A549 (cell line): Measurements from ENCODE around the gene SLX9. TPM values are rescaled to one million over a fixed set of nuclear protein-coding genes. Genes with fewer than 3 reads are reported as not detected.

Experiments used
- ATAC-seq, 2 experiments: fragments of 200-7000 bp in 1 of 2; fragments of >200 bp in 1 of 2; cut with Nextera tagmentation in 1 of 2; cut with Tn5 transposase in 1 of 2; 3 replicates each; pipeline versions ENCODE4 v1.8.0 to v1.9.1; 2018 to 2020; ENCODE audit warnings: mild to moderate bottlenecking in 1 of 2, moderate library complexity in 1 of 2
- CTCF ChIA-PET: fragments of 300-600 bp; sonication (Branson Sonifier 250); formaldehyde crosslinking; extraction: SDS; loops from one replicate; lab custom pipeline; 2021; ENCODE audit warnings: antibody characterized with exemption, inconsistent platforms; lab: Yijun Ruan, JAX
- POLR2A ChIA-PET: fragments of 350-600 bp; formaldehyde crosslinking; extraction: SDS; loops from one replicate; lab custom pipeline; 2021; ENCODE audit warnings: antibody characterized with exemption, inconsistent platforms; lab: Yijun Ruan, JAX
- DNase-seq, 2 experiments: peaks; one replicate each; pipeline versions ENCODE4 v3.0.0 to v3.0.0-alpha.2; 2011 to 2016; ENCODE audit warnings: low read depth in 1 of 2, low spot score in 1 of 2
- FAIRE-seq: peaks from 2 replicates; lab custom pipeline; 2011; peaks lifted over from hg19 to GRCh38; lab: Jason Lieb, UNC
- H3K27ac ChIP-seq, 2 experiments: fragments of >200 bp; sonication (Bioruptor Twin); formaldehyde crosslinking; 3 replicates each; pipeline ENCODE4 v1.5.1; 2016 to 2017
- H3K4me1 ChIP-seq: fragments of >200 bp; sonication (Bioruptor Twin); formaldehyde crosslinking; 3 replicates; pipeline ENCODE4 v1.6.1; 2016
- H3K4me2 ChIP-seq: fragments of >200 bp; sonication (Bioruptor Twin); formaldehyde crosslinking; 3 replicates; pipeline ENCODE4 v1.6.1; 2016
- H3K4me3 ChIP-seq: fragments of >200 bp; sonication (Bioruptor Twin); formaldehyde crosslinking; 3 replicates; pipeline ENCODE4 v1.5.1; 2016
- H3K9me3 ChIP-seq: fragments of >200 bp; sonication (Bioruptor Twin); formaldehyde crosslinking; 3 replicates; pipeline ENCODE4 v1.6.1; 2016
- BHLHE40 ChIP-seq: IDR thresholded peaks from 2 replicates; pipeline ENCODE4 v1.6.1; 2012; ENCODE audit warnings: low read depth, low read length, inconsistent platforms
- EHMT2 ChIP-seq: fragments of 200-600 bp; sonication (generic); IDR thresholded peaks from 2 replicates; pipeline ENCODE4 v1.6.1; 2016; ENCODE audit warnings: antibody characterized with exemption, low read depth, mild to moderate bottlenecking, moderate library complexity
- EP300 ChIP-seq, 2 experiments: fragments of >200 bp; sonication (Bioruptor Twin); formaldehyde crosslinking; IDR thresholded peaks; 2 replicates in 1 of 2; 3 replicates in 1 of 2; pipeline ENCODE4 v1.6.1; 2016 to 2017
- GATA3 ChIP-seq: IDR thresholded peaks from 2 replicates; pipeline ENCODE4 v1.6.1; 2012; ENCODE audit warnings: borderline replicate concordance
- HDAC2 ChIP-seq: fragments of 200-600 bp; sonication (generic); IDR thresholded peaks from 2 replicates; pipeline ENCODE4 v1.6.1; 2016
- HEYL ChIP-seq: fragments of 250-450 bp; sonication (Bioruptor Pico); IDR thresholded peaks from 2 replicates; pipeline ENCODE4 v1.8.0; 2021; ENCODE audit warnings: mild to moderate bottlenecking, moderate library complexity
- HOXB13 ChIP-seq: fragments of 250-450 bp; sonication (Bioruptor Pico); IDR thresholded peaks from 2 replicates; pipeline ENCODE4 v1.5.0; 2020; ENCODE audit warnings: low read depth, mild to moderate bottlenecking, moderate library complexity
- JUN ChIP-seq, 2 experiments: fragments of >200 bp; sonication (Bioruptor Twin); formaldehyde crosslinking; IDR thresholded peaks; 2 replicates in 1 of 2; 3 replicates in 1 of 2; pipeline ENCODE4 v1.6.1; 2016 to 2017
- KDM1A ChIP-seq: fragments of 200-600 bp; sonication (generic); IDR thresholded peaks from 2 replicates; pipeline ENCODE4 v1.6.1; 2016; ENCODE audit warnings: low read depth, mild to moderate bottlenecking
- MAZ ChIP-seq: fragments of 150-350 bp; IDR thresholded peaks from 2 replicates; pipeline ENCODE4 v1.6.1; 2014; ENCODE audit warnings: antibody characterized with exemption, low read depth, low read length, borderline replicate concordance
- MYC ChIP-seq: IDR thresholded peaks from 2 replicates; pipeline ENCODE4 v1.6.1; 2012; ENCODE audit warnings: mild to moderate bottlenecking, inconsistent platforms, low read length, improper control_type of control experiment, borderline replicate concordance
- NFE2L2 ChIP-seq: fragments of 150-350 bp; conservative IDR thresholded peaks from 2 replicates; pipeline ENCODE4 v1.6.1; 2014; ENCODE audit warnings: low read length
- NPAS2 ChIP-seq: fragments of 250-450 bp; sonication (Bioruptor Pico); IDR thresholded peaks from 2 replicates; pipeline ENCODE4 v1.8.0; 2022; ENCODE audit warnings: mild to moderate bottlenecking, moderate library complexity, borderline replicate concordance
- NR3C1 ChIP-seq: fragments of >200 bp; sonication (Bioruptor Twin); formaldehyde crosslinking; IDR thresholded peaks from 3 replicates; pipeline ENCODE4 v1.6.1; 2017
- PHF8 ChIP-seq: fragments of 200-600 bp; sonication (generic); IDR thresholded peaks from 2 replicates; pipeline ENCODE4 v1.6.1; 2016; ENCODE audit warnings: low read depth, mild to moderate bottlenecking, antibody characterized with exemption, moderate library complexity, borderline replicate concordance
- POLR2AphosphoS2 ChIP-seq: conservative IDR thresholded peaks from 2 replicates; pipeline ENCODE4 v1.6.1; 2012; ENCODE audit warnings: low read length, improper control_type of control experiment, inconsistent platforms
- RARB ChIP-seq: fragments of 250-450 bp; sonication (Bioruptor Pico); IDR thresholded peaks from 2 replicates; pipeline ENCODE4 v1.8.0; 2021; ENCODE audit warnings: mild to moderate bottlenecking, moderate library complexity
- SMC3 ChIP-seq: fragments of >200 bp; sonication (Bioruptor Twin); formaldehyde crosslinking; IDR thresholded peaks from 3 replicates; pipeline ENCODE4 v1.6.1; 2018; ENCODE audit warnings: inconsistent platforms
- ZFP36 ChIP-seq: fragments of 450-650 bp; IDR thresholded peaks from 2 replicates; pipeline ENCODE4 v1.6.1; 2014; ENCODE audit warnings: borderline replicate concordance; ENCODE audit not compliant: partially characterized antibody
- ZSCAN20 ChIP-seq: fragments of 250-450 bp; sonication (Bioruptor Pico); IDR thresholded peaks from 2 replicates; pipeline ENCODE4 v1.8.0; 2022; ENCODE audit warnings: mild to moderate bottlenecking, moderate library complexity
- WGBS: methylation state at CpG from one replicate; pipeline ENCODE4 v1.1.6; 2017; ENCODE audit errors: missing lambda C conversion rate; 5-methylcytosine and 5-hydroxymethylcytosine counted together
- polyA plus RNA-seq, 4 experiments: library from polyadenylated mRNA; depleted of rRNA in 3 of 4; stranded (reverse); fragments of >200 nt; fragmentation: RNase III in 1 of 4; extraction: RNeasy Plus Mini Kit Qiagen cat#74134 plus additional on column Dnase treatment in 1 of 4; gene quantifications; 2 replicates in 3 of 4; 3 replicates in 1 of 4; pipeline ENCODE4 v1.2.3, GENCODE V29; 2011 to 2017
- TF ChIP-seq, protein P1 (sequence below): fragments of >200 bp; sonication (Bioruptor Twin); formaldehyde crosslinking; IDR thresholded peaks from 3 replicates; pipeline ENCODE4 v1.5.1; 2016
- TF ChIP-seq, protein P2 (sequence below): IDR thresholded peaks from 2 replicates; pipeline ENCODE4 v1.6.1; 2012; ENCODE audit warnings: low read depth, borderline replicate concordance
- TF ChIP-seq, protein P3 (sequence below): fragments of 250-450 bp; sonication (Bioruptor Pico); IDR thresholded peaks from 2 replicates; pipeline ENCODE4 v1.5.0; 2020; ENCODE audit warnings: low read depth, mild to moderate bottlenecking, moderate library complexity
- TF ChIP-seq, protein P4 (sequence below): fragments of 150-350 bp; IDR thresholded peaks from 2 replicates; pipeline ENCODE4 v1.6.1; 2014; ENCODE audit warnings: low read depth, mild to moderate bottlenecking, low read length
- TF ChIP-seq, protein P5 (sequence below): fragments of 450-650 bp; IDR thresholded peaks from 2 replicates; pipeline ENCODE4 v1.6.1; 2014; ENCODE audit warnings: antibody characterized with exemption
- TF ChIP-seq, protein P6 (sequence below): fragments of >200 bp; sonication (Bioruptor Twin); formaldehyde crosslinking; IDR thresholded peaks from 3 replicates; pipeline ENCODE4 v1.6.1; 2016

Gene SLX9
- polyA plus RNA-seq, 2 of the 4 experiments (the other 2 are of a cell fraction) = 26.9 to 40.6 TPM

DNA sequence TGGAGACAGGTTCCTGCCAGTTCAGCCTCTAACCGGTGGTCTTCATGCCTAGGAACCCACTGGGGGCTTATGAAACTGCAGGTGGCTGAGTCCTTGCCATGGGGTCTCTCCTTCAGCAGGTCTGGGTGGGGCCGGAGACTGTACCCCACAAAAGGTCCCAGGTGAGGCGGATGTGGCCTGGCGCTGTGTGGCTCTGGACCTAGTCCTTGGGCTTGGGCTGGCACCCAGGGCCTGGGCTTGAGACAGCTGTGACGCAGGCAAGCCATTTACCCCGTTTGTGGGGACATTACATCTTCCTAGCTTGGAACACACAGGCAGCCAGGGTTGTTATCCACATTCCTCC lies 5.9 kb upstream of the SLX9 start:
- TF ChIP-seq SMC3 = no peak
- no peak for TF ChIP-seq PHF8
- H3K4me1 ChIP-seq = peaks cover 16% of the 10 kb centered on the region
- CTCF ChIA-PET = interaction anchor here (1.3 to 5.1 kb wide), 6 partner anchors 16 to 195 kb away, joined by 4 to 50 read pairs (median 11); partner anchors contain the start of gene UBE2G2
- DNase-seq (no peak), ATAC-seq (no peak), FAIRE-seq (no peak)
- no peaks in the 10 kb centered on the region for H3K9me3 ChIP-seq
- 100% methylated on average over 1 of the region's 6 CpGs for WGBS
- no peak overlapping the region for H3K4me3 ChIP-seq
- no peak overlapping the region for H3K27ac ChIP-seq
- POLR2A ChIA-PET = interaction anchor here (1.1 kb wide), 1 partner anchor 133 kb away, joined by 3 read pairs; the partner anchor contains the start of gene UBE2G2
- H3K4me2 ChIP-seq = no peak overlapping the region

DNA sequence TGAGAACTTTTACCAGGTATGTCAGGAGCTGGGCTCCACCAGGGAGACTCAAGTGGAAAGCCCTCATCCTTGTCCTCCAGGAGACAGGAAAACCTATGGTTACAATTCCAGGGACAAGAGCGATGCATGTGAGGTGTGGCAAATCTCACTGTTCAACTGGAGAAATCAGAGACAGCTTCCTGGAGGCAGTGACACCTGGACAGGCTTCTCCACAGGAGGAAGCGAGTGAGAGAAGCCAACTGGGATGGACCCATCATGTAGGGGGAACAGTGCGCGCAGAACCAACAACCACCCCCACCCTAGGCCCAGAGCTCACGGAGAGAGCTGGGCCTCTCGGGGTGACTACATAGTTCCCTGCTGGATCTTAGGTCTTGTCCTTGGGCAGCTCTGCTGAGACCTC lies 5.6 kb upstream of the SLX9 start:
- CTCF ChIA-PET = interaction anchor here (1.2 to 5.1 kb wide), 4 partner anchors 16 to 196 kb away, joined by 3 to 50 read pairs (median 15); partner anchors contain the start of gene UBE2G2
- DNase-seq (no peak), FAIRE-seq (no peak), ATAC-seq (no peak)
- Histone ChIP-seq H3K27ac (no peak overlapping the region), H3K9me3 (no peaks in the 10 kb centered on the region), H3K4me3 (no peak overlapping the region), H3K4me1 (peaks cover 15% of the 10 kb centered on the region; the same call in 1 of the 3 replicates), H3K4me2 (no peak overlapping the region)
- TF ChIP-seq POLR2AphosphoS2 (no peak), EHMT2 (no peak), ZFP36 (no peak), HOXB13 (CRISPR knock-in tag) (no peak), NFE2L2 (no peak), EP300 (IDR thresholded peaks at IDR 0.05) (no peak), MYC (no peak), MAZ (no peak), JUN (IDR thresholded peaks at IDR 0.05) (no peak), HDAC2 (no peak)
- TF ChIP-seq, protein P1, sequence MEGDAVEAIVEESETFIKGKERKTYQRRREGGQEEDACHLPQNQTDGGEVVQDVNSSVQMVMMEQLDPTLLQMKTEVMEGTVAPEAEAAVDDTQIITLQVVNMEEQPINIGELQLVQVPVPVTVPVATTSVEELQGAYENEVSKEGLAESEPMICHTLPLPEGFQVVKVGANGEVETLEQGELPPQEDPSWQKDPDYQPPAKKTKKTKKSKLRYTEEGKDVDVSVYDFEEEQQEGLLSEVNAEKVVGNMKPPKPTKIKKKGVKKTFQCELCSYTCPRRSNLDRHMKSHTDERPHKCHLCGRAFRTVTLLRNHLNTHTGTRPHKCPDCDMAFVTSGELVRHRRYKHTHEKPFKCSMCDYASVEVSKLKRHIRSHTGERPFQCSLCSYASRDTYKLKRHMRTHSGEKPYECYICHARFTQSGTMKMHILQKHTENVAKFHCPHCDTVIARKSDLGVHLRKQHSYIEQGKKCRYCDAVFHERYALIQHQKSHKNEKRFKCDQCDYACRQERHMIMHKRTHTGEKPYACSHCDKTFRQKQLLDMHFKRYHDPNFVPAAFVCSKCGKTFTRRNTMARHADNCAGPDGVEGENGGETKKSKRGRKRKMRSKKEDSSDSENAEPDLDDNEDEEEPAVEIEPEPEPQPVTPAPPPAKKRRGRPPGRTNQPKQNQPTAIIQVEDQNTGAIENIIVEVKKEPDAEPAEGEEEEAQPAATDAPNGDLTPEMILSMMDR = no peak
- POLR2A ChIA-PET = interaction anchor here (1.1 kb wide), 1 partner anchor 133 kb away, joined by 3 read pairs; the partner anchor contains the start of gene UBE2G2
- WGBS = 95% methylated on average over 3 of the region's 6 CpGs

DNA sequence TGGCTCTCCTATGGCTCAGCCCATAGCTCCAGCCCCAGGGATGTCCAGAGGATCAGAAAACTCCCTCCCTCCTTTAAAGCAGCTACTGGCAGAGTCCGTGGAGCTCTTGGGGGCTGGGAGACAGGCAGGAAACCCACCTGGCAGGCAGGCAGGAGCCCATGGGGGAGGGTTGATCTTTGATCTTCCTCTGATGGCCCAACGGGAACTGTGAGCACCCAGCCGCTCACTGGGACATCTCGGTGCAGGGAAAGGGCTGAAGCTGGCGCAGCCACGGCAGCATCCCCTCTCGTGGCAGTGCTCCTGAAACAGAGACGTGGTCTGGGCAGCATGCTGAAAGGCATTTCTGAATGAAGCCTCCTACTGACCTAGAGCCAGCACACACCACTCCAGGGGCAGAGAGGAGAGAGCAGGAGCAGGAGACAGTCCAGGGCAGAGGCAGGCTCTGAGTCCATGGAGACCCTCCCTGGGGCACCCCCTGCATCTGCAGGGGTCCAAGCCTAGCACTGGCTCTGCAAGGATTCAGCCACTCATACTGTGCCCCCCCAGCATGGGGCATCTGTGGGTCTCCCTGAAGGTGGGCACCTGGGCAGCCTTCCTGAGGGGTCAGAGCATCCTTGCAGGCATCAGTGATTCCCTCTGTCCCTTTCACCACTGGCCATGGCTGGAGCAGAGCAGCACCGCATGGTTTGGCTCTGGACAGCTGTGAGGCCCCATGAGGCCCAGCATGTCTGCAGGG lies 4.9 kb upstream of the SLX9 start:
- Histone ChIP-seq H3K4me1 (peaks cover 14% of the 10 kb centered on the region; the same call in 1 of the 3 replicates), H3K9me3 (no peaks in the 10 kb centered on the region), H3K4me3 (no peak overlapping the region)
- ATAC-seq (no peak), FAIRE-seq (no peak), DNase-seq (no peak)
- WGBS = 50% methylated on average over 1 of the region's 9 CpGs
- no peak for TF ChIP-seq RARB (CRISPR knock-in tag)
- TF ChIP-seq, protein P2, sequence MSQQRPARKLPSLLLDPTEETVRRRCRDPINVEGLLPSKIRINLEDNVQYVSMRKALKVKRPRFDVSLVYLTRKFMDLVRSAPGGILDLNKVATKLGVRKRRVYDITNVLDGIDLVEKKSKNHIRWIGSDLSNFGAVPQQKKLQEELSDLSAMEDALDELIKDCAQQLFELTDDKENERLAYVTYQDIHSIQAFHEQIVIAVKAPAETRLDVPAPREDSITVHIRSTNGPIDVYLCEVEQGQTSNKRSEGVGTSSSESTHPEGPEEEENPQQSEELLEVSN = no peak
- TF ChIP-seq, protein P3, sequence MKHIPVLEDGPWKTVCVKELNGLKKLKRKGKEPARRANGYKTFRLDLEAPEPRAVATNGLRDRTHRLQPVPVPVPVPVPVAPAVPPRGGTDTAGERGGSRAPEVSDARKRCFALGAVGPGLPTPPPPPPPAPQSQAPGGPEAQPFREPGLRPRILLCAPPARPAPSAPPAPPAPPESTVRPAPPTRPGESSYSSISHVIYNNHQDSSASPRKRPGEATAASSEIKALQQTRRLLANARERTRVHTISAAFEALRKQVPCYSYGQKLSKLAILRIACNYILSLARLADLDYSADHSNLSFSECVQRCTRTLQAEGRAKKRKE (CRISPR knock-in tag) = no peak
- TF ChIP-seq, protein P4, sequence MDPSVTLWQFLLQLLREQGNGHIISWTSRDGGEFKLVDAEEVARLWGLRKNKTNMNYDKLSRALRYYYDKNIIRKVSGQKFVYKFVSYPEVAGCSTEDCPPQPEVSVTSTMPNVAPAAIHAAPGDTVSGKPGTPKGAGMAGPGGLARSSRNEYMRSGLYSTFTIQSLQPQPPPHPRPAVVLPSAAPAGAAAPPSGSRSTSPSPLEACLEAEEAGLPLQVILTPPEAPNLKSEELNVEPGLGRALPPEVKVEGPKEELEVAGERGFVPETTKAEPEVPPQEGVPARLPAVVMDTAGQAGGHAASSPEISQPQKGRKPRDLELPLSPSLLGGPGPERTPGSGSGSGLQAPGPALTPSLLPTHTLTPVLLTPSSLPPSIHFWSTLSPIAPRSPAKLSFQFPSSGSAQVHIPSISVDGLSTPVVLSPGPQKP = no peak
- TF ChIP-seq GATA3 = no peak
- no peak for TF ChIP-seq BHLHE40
- TF ChIP-seq MAZ = no peak
- no peak for TF ChIP-seq NR3C1
- TF ChIP-seq, protein P5, sequence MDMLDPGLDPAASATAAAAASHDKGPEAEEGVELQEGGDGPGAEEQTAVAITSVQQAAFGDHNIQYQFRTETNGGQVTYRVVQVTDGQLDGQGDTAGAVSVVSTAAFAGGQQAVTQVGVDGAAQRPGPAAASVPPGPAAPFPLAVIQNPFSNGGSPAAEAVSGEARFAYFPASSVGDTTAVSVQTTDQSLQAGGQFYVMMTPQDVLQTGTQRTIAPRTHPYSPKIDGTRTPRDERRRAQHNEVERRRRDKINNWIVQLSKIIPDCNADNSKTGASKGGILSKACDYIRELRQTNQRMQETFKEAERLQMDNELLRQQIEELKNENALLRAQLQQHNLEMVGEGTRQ = no peak
- TF ChIP-seq HDAC2 = no peak
- TF ChIP-seq KDM1A = no peak
- no peak for TF ChIP-seq ZSCAN20 (CRISPR knock-in tag)
- TF ChIP-seq HOXB13 (CRISPR knock-in tag) = no peak
- TF ChIP-seq NPAS2 = no peak
- TF ChIP-seq HEYL = no peak
- no peak for TF ChIP-seq POLR2AphosphoS2
- TF ChIP-seq, protein P6, sequence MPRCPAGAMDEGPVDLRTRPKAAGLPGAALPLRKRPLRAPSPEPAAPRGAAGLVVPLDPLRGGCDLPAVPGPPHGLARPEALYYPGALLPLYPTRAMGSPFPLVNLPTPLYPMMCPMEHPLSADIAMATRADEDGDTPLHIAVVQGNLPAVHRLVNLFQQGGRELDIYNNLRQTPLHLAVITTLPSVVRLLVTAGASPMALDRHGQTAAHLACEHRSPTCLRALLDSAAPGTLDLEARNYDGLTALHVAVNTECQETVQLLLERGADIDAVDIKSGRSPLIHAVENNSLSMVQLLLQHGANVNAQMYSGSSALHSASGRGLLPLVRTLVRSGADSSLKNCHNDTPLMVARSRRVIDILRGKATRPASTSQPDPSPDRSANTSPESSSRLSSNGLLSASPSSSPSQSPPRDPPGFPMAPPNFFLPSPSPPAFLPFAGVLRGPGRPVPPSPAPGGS = no peak
- TF ChIP-seq MYC = no peak
- no peak for TF ChIP-seq PHF8
- TF ChIP-seq, all 56 proteins: peak for 0
- POLR2A ChIA-PET = interaction anchor here (1.1 kb wide), 1 partner anchor 134 kb away, joined by 3 read pairs; the partner anchor contains the start of gene UBE2G2
- CTCF ChIA-PET = interaction anchor here (1.2 to 5.1 kb wide), 4 partner anchors 15 to 195 kb away, joined by 3 to 50 read pairs (median 15); partner anchors contain the start of gene UBE2G2
- no peak overlapping the region for H3K27ac ChIP-seq
- H3K4me2 ChIP-seq = no peak overlapping the region
